T-helper 2 cell treated with Interferon-gamma antibody and Interleukin-4, amounts not matched to agents 100 ng/mL and 5 ng/mL, for 36 hours (primary cell): ENCODE measurements around the gene NR3C2. TPM values are rescaled to one million over a fixed set of nuclear protein-coding genes. Genes with fewer than 3 reads are reported as not detected.

Experiments
- intact Hi-C: fragments of 100-400 bp; cut with micrococcal nuclease; formaldehyde crosslinking; loops from one replicate; pipeline ENCODE4 v1.15.1; 2023
- total RNA-seq: library from RNA; stranded (reverse); gene quantifications from 2 replicates; pipeline ENCODE4 v1.2.3, GENCODE V29; 2022

The NR3C2 gene
- total RNA-seq, 1 donor from 2014 or later, result 0.23 TPM

- intact Hi-C loops, result no loop called here
Measured at GRCh38 chr4:148436512-148436911, 5.7 kb downstream of the NR3C2 start.

GRCh38 chr4:148435654-148436406, 6.4 kb downstream of the NR3C2 start:
- intact Hi-C loops, result no loop called here

DNA sequence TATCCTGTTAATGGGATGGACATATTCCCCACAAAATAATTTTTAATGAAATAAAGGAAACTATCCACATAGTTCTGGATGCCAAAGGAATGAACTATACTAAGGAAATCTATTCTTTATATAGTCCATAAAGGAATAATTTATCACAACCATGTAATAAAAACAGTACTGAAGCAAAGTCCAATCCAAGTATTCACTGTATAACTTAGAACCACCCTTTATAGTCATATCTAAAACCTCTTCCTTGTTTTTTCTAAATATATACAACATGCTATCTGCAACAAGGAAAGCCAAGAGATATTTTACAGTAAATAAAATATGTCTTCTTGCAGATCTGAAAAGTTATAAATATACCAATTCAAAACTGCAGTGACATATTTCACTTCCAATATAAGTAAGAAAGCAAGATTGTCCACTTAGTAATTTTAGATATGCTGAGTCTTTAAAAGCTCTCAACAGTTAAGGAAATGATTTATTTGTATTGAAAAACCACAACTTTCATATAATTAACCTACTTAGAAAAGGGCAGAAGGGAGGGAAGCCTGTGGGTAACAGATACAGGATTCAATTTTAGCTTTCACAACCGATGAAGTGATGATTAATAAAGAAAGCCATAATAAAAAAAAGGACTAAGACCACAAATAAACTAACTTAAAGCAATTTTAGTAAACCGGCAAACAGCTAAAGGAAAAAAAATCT, 8.0 kb downstream of the NR3C2 start:
- intact Hi-C loops, result no loop called here

- intact Hi-C loops, result no loop called here
Measured at GRCh38 chr4:148431401-148431800, 10.8 kb downstream of the NR3C2 start.

GRCh38 chr4:148430854-148431253, 11.4 kb downstream of the NR3C2 start:
- intact Hi-C loops, result no loop called here

DNA sequence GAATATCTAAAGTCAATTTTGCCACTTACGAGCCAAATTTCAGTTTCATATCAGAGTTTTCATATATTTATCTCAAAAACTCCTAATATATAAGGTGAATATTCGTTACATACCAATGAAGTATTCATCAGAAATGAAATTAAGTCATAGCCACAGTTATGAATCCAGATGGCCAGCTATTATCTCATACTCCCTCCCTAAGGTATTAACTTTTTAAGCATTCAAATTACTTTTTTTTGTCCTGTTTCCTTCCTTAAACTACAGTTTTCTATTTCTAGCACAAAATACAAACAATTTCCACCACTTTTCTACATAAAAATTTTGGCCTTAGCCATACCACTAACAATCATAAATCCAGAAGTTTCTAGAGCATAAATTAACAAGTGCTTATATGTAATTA, 13.0 kb downstream of the NR3C2 start:
- intact Hi-C loops, result no loop called here

DNA sequence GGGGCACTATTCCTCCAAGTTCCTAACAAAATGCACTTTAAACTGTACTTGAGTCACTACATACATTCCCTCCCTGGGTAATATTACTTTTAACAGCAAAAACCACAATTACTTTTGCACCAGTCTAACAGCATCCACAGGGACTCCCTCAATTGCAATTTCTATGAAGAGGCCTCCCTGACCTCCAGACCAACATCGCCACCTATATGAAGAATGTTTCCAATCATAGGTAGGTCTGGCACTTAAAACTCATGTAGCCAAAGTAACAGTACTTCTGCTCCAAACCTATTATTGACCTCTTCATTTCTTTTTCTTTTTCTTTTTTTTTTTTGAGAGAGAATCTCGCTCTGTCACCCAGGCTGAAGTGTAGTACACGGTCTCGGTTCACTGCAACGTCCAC, 15.6 kb downstream of the NR3C2 start:
- intact Hi-C loops, result no loop called here

GRCh38 chr4:148425327-148426110, 16.7 kb downstream of the NR3C2 start:
- intact Hi-C loops, result no loop called here

- intact Hi-C loops, result no loop called here
Measured at GRCh38 chr4:148420397-148420796, 21.8 kb downstream of the NR3C2 start.

DNA sequence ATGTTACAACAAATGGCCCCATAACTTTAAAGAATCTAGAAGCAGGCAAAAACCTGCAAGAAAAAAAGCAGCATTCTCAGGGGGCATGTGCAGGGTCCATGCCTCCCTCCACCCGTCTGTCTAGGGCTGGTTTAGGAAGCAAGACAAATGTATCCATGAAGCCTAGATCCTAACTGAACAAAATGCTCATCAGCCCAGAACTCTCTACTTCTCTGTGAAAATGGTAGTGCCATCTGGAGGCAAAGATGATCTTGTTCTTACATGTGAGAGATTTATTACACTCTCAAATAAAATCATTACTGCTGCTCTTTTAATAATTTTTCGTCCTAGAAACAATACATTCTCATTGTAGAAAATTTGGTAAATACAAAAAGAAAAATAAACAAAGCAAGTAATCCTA, 26.7 kb downstream of the NR3C2 start:
- intact Hi-C loops, result no loop called here

DNA sequence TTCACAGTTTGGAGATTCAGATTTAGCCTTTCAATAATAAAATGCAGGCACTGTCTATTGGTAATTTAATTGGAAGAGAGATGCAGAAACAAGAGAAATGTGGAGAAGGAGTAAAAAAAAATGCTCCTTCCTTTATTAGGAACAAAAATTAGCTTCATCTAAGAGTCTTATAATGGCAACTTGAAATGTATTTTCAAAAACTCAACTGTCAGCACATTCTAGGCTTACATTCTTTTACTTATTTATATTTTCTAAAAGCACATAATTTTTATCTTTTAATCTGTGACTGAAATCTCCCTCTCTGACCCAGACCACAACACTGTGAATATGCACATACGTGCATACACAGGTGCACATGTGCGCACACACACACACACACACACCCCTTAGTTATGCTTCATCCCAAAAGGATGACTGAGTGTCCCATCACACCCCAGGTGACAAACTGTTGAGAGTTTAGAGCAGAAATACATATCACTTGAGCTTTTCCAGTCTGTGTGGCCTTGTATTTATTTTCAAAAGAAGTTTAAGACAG, 29.7 kb downstream of the NR3C2 start:
- intact Hi-C loops, result no loop called here

DNA sequence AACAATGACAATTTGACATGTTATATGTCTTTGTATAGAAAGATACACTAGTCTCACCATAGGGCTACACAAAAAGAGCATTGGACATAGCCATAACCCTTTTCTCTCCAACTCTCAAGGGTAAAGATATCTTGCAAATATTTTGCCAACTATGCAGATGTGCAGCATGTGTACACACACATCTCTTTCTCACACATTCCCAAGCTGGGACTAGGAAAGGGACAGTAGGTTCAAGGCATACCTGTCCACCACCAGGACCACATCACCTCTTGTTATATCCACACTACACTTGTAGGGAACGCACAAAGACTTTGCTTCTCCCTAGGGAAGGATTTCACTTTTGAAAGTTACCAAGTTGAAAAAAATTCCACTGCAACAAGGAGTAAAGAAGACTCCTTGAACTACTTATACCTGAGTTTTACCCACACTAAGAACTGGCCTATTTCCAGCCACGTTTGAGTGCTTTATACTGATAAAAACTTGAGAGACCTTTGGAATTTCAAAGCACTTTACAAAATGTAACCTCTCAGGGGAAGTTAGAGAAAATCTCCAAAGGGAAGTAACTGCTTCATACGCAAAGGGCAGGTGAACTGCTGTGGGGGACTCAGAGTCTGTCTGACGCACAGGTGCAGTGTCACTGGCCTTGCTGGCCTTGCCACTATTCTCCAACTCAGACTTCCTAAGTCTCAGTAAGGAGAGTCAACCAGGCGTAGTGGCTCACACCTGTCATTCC, 36.9 kb downstream of the NR3C2 start:
- intact Hi-C loops, result no loop called here

- intact Hi-C loops, result no loop called here
Measured at GRCh38 chr4:148398988-148399387, 43.2 kb downstream of the NR3C2 start.

DNA sequence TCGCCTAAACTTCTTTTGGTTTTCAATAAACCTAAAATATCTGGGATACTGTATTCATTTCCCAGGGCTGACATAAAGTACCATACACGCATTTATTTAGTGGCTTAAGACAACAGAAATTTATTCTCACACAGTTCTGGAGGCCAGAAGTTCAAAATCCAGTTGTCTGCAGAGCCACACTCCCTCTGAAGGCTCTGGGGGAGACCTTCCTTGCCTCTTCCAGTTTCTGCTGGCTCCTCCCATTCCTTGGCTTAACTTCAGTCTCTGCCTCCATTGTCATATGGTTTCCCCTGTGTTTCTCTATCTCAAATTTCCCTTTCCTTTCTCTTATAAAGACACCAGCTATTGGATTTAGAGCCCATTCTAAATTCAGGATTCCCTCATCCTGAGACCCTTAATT, 44.4 kb downstream of the NR3C2 start:
- intact Hi-C loops, result no loop called here

- intact Hi-C loops, result no loop called here
Measured at GRCh38 chr4:148396986-148397673, 45.1 kb downstream of the NR3C2 start.

DNA sequence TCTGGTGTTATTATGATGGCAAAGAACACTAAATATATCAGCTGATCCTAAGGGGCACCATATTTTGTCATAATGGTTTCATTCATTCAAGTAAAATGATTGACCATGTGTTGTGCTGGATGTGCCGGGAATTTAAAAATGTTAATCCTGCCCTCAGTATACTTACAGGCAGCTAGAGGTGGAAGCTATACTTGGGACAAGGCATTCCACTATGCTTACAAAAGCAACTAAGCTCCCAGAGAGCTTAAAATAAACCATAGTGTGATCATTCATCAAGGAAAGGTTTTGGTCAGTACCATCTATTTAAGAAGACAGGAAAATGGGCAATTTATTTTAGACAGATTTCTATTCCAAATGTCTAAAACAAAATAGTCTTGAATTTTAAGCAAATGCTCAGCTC, 46.4 kb downstream of the NR3C2 start:
- intact Hi-C loops, result no loop called here

DNA sequence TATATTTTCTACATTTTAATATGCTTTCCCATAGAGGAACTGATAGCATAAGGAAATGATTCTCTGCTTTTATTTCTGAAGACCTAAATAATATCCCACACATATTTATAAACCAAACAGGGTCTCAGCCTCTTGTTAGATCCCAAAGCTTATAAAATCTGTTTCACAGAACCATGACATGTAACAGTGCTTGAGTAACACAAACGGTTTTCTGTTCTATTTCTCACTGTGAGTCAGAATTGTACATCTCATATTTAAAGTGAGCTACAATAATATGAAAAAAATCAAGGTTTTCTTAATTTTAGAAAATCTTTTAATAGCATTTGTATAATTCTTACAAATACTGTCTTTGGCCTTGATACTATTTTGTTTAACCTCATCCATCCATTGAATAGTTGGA, 51.2 kb downstream of the NR3C2 start:
- intact Hi-C loops, result no loop called here

- intact Hi-C loops, result no loop called here
Measured at GRCh38 chr4:148390311-148390710, 51.9 kb downstream of the NR3C2 start.

DNA sequence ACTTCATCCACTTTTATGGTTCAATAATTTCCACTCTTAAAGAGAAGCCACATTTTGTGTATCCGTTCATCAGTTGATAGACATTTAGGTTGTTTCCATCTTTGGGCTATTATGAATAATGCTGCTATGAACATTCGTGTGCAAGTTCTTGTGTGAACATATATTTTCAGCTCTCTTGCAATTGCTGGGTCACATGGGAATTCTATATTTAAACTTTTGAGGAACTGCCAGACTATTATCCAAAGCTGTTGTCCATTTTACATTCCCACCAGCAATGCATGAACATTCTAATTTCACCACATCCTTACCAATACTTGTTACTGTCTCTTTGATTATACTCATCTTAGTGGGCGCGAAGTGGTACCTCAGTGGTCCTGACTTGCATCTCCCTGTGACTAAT, 61.9 kb downstream of the NR3C2 start:
- intact Hi-C loops, result no loop called here

GRCh38 chr4:148376151-148376550, 66.1 kb downstream of the NR3C2 start:
- intact Hi-C loops, result no loop called here

DNA sequence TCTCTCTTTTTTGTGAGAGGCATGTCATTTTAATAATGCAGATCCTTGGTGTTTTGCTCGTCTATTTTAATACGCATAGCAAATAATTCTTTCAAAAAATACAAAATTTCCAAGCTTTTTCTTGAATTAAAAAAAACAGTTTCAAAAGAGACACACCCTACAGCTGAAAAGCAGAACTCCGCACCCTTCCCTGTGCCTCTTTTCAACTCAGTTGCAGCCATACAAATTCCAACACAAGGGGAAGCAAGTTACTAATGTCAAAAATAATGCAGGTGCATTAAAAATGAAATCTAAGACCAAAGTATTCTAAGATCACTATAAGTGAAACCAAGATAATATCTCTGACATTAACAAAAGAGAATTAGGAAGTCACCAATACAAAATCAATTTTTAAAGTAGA, 66.6 kb downstream of the NR3C2 start:
- intact Hi-C loops, result no loop called here
